PC-3 (cell line): ENCODE results near the gene VRTN.

Experiments
- EZH2 ChIP-seq: fragments of 300-600 bp; sonication (generic); IDR thresholded peaks from one replicate; pipeline ENCODE4 v1.6.1; 2017; ENCODE audit warnings: antibody characterized with exemption, mild to moderate bottlenecking, low read length; ENCODE audit not compliant: unreplicated experiment
- EZH2phosphoT487 ChIP-seq: fragments of 300-600 bp; sonication (generic); IDR thresholded peaks from 2 replicates; pipeline ENCODE4 v1.6.1; 2018; ENCODE audit warnings: mild to moderate bottlenecking, antibody characterized with exemption, low read length, borderline replicate concordance
- TF ChIP-seq, protein P1 (sequence below): fragments of 300-600 bp; sonication (generic); conservative IDR thresholded peaks from 2 replicates; pipeline ENCODE4 v1.5.1; 2017; ENCODE audit warnings: antibody characterized with exemption, low read depth, mild to moderate bottlenecking, low read length

GRCh38 chr14:74364271-74364880, 16.1 kb downstream of the VRTN start:
- no peak for TF ChIP-seq EZH2
- TF ChIP-seq, protein P1, sequence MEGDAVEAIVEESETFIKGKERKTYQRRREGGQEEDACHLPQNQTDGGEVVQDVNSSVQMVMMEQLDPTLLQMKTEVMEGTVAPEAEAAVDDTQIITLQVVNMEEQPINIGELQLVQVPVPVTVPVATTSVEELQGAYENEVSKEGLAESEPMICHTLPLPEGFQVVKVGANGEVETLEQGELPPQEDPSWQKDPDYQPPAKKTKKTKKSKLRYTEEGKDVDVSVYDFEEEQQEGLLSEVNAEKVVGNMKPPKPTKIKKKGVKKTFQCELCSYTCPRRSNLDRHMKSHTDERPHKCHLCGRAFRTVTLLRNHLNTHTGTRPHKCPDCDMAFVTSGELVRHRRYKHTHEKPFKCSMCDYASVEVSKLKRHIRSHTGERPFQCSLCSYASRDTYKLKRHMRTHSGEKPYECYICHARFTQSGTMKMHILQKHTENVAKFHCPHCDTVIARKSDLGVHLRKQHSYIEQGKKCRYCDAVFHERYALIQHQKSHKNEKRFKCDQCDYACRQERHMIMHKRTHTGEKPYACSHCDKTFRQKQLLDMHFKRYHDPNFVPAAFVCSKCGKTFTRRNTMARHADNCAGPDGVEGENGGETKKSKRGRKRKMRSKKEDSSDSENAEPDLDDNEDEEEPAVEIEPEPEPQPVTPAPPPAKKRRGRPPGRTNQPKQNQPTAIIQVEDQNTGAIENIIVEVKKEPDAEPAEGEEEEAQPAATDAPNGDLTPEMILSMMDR: no peak
- TF ChIP-seq EZH2phosphoT487: no peak
